Body of pancreas (tissue), 4 donors: ENCODE data around the gene EN2. TPM values are rescaled to one million over a fixed set of nuclear protein-coding genes. Genes with fewer than 3 reads are reported as not detected.

Experiments
- ATAC-seq: fragments of 150-250 bp; one replicate; pipeline ENCODE4 v1.9.1; 2016
- DNase-seq, 4 donors: peaks; one replicate each; pipeline ENCODE4 v3.0.0-alpha.2; 2019
- H3K27ac ChIP-seq, 4 donors: fragments of 200-600 bp; sonication (generic); 1 replicate in 3 of 4; 2 replicates in 1 of 4; pipeline versions ENCODE4 v1.5.1 to v1.6.1; 2016 to 2019; ENCODE audit warnings: mild to moderate bottlenecking in 1 of 4, mixed read lengths in 1 of 4, moderate library complexity in 1 of 4
- H3K27me3 ChIP-seq, 2 donors: fragments of 200-600 bp; sonication (generic); one replicate each; pipeline ENCODE4 v1.6.0; 2016; ENCODE audit warnings: mild to moderate bottlenecking in 1 of 2
- H3K36me3 ChIP-seq, 2 donors: fragments of 200-600 bp; sonication (generic); replicated peaks in 1 of 2; 2 replicates each; pipeline ENCODE4 v1.5.1; 2016; ENCODE audit warnings: low read depth in 2 of 2; ENCODE audit not compliant: insufficient read depth in 1 of 2
- H3K4me1 ChIP-seq: fragments of 200-600 bp; sonication (generic); one replicate; pipeline ENCODE4 v1.6.0; 2016
- H3K4me3 ChIP-seq, 2 donors: fragments of 200-600 bp; sonication (generic); 1 replicate in 1 of 2; 2 replicates in 1 of 2; pipeline ENCODE4 v1.5.1; 2016 to 2019
- H3K9me3 ChIP-seq, 3 donors: fragments of 200-600 bp; sonication (generic); 1 replicate in 2 of 3; 2 replicates in 1 of 3; pipeline ENCODE4 v1.5.1; 2016
- POLR2A ChIP-seq, 3 donors: fragments of 450-650 bp; IDR thresholded peaks; one replicate each; pipeline ENCODE4 v1.6.1; 2016; ENCODE audit warnings: antibody characterized with exemption in 3 of 3, mild to moderate bottlenecking in 2 of 3
- WGBS, 2 donors: methylation state at CpG; one replicate each; pipeline ENCODE4 v1.1.5; 2017; 5-methylcytosine and 5-hydroxymethylcytosine counted together
- intact Hi-C: fragments of 100-400 bp; cut with DNase I; formaldehyde crosslinking; loops from one replicate; pipeline ENCODE4 v1.15.1; 2023
- total RNA-seq, 2 donors: library from RNA; depleted of rRNA; stranded (reverse); fragments of >200 nt; gene quantifications; one replicate each; pipeline ENCODE4 v1.1.0, GENCODE V29; 2016
- TF ChIP-seq, protein P1 (sequence below), 7 experiments: fragments of 450-650 bp in 4 of 7; fragments of 200-600 bp in 3 of 7; sonication (generic) in 3 of 7; IDR thresholded peaks; one replicate each; pipeline ENCODE4 v1.5.1; 2016 to 2019; ENCODE audit warnings: antibody characterized with exemption in 7 of 7

Gene EN2
- total RNA-seq, 2 donors from 2014 or later: not detected

DNA sequence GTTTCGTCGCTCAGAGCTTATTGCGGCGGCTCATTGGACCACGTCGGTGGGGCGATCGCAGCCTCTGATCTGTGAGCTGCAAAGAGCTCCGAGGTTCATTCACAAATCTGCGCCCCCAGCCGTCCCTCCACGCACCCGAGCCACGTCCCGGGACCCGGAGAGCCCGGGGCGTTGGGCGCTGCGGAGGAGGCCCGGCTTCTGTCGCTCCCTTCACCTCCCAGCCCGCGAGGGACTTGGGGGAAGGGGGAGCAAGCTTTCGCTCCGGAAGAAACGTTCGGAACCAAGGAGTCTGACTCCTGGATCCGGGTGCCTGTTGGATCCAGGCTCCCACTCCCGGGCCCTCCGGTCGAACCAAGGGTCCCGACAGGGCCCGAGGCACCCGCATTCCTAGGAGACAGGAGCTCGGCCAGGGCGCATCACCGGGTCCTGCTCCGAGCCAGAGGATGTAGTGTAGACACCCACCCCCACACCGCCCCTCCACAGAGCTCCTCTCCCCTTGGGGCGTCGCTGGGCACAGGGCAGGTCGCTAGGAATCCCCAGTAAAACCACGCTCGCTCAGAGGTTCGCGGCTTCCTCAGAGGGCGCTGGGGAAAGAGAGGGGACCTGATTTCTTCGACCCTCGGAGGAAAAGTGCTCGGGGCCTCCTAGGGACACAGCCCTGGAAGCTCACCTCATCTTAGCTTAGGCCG is 7.9 kb upstream of the EN2 start:
- Histone ChIP-seq H3K4me3 (no peak overlapping the region), H3K27ac (no peak overlapping the region), H3K9me3 (no peaks in the 10 kb centered on the region), H3K36me3 (no peaks in the 10 kb centered on the region), H3K4me1 (peaks cover 36% of the 10 kb centered on the region), H3K27me3 (peaks cover 0 to 53% of the 10 kb centered on the region in 2 donors)
- ATAC-seq (no peak), DNase-seq (no peak)
- no peak for TF ChIP-seq POLR2A (IDR thresholded peaks at IDR 0.05)
- TF ChIP-seq, protein P1, sequence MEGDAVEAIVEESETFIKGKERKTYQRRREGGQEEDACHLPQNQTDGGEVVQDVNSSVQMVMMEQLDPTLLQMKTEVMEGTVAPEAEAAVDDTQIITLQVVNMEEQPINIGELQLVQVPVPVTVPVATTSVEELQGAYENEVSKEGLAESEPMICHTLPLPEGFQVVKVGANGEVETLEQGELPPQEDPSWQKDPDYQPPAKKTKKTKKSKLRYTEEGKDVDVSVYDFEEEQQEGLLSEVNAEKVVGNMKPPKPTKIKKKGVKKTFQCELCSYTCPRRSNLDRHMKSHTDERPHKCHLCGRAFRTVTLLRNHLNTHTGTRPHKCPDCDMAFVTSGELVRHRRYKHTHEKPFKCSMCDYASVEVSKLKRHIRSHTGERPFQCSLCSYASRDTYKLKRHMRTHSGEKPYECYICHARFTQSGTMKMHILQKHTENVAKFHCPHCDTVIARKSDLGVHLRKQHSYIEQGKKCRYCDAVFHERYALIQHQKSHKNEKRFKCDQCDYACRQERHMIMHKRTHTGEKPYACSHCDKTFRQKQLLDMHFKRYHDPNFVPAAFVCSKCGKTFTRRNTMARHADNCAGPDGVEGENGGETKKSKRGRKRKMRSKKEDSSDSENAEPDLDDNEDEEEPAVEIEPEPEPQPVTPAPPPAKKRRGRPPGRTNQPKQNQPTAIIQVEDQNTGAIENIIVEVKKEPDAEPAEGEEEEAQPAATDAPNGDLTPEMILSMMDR (IDR thresholded peaks at IDR 0.05): no peak
- 0 to 3% methylated on average over 8 to 51 of the region's 52 CpGs for WGBS, 2 donors
- intact Hi-C loops: no loop called here

DNA sequence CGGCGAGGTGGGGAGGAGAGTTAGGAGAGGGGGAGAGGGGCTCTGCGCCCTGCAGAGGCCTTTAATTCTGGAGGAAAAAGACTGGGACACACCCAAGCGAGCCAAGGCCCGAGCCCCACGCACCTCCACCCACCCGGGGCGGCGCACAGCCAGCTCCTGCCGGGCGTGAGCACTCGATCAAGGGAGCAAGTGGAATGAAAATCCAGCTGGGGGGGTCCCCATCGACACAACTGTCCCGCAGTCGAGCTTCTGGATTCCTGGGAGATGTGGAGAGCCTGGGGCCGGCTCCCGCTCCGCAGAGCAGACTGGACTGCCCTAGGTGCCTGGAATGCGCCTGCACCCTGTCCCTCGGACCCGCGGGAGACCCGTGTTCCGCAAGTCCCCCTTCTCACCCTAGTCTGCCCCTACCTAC is 7.4 kb upstream of the EN2 start:
- ATAC-seq (no peak), DNase-seq (no peak)
- H3K9me3 ChIP-seq: no peaks in the 10 kb centered on the region
- WGBS, 2 donors: 0 to 2% methylated on average over 5 to 24 of the region's 24 CpGs
- no peaks in the 10 kb centered on the region for H3K36me3 ChIP-seq
- no peak overlapping the region for H3K27ac ChIP-seq
- no peak overlapping the region for H3K4me3 ChIP-seq
- intact Hi-C loops: no loop called here
- H3K4me1 ChIP-seq: peaks cover 36% of the 10 kb centered on the region
- H3K27me3 ChIP-seq: peaks cover 0 to 58% of the 10 kb centered on the region in 2 donors
- TF ChIP-seq, protein P1 (IDR thresholded peaks at IDR 0.05): no peak
- no peak for TF ChIP-seq POLR2A (IDR thresholded peaks at IDR 0.05)

DNA sequence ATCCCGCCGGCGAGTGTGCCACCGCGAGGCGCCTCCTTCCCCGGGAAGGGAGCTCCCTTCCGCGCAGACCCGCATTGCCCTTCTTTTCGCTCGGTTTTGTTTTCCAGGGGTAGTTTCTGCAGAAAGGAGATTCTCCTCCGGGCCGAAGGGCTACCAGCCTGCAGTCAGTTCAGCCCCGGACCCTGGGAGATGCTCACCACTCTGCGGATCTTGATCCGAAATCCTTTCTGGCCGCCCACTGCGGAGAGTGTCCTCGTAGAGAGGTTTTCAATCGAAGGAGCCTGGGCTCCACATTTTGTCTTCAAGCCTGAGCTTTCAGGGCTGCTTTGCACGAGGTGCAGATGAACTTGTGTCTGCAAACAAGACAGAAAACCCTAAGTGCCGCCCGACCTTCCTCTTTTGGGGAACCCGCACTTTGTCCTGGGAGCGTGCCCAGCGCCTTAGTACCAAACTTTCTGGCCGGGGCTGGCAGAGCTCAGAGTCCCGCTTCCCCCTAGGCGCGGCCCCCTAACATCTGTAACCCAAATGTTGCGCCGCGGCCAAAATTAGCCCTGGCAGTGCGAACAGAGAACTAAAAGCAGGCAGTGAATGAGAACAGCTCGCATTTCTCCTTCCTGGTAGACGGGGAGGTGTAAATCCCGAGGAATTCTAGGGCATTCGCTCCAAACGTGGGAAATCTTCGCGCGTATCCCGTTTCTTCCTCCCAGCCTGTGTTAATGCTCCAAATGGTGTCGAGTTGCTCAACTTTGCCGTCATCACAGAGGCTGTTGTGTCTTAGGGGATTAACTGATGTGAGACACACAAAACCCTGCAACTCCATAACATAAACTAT is 6.7 kb upstream of the EN2 start:
- H3K27ac ChIP-seq: no peak overlapping the region
- intact Hi-C loops: no loop called here

DNA sequence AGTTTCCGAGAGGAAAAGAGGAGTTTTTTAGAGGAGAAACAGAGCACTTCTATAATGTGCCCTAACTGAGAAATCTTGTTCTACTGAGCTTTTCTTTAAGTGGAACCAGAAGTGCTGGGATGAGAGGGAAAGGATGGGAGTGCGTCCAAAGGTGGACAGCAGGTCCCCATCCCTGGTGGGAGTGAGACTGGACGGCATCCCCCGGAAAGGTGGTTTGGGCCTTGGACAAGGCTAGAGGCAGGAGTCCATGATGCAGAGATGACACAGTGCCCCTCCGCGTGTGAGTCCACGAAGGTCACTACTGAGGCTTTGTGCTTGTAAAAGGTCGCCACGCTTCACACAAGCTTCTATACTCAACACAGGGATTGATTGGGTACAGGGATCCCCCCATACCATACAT is 6.1 kb upstream of the EN2 start:
- DNase-seq: no peak
- peaks cover 43% of the 10 kb centered on the region for H3K4me1 ChIP-seq
- WGBS, 2 donors: 8 to 11% methylated on average over 8 to 9 of the region's 9 CpGs
- H3K27me3 ChIP-seq: peaks cover 0 to 71% of the 10 kb centered on the region in 2 donors
- intact Hi-C loops: no loop called here
- H3K36me3 ChIP-seq: no peaks in the 10 kb centered on the region
- H3K9me3 ChIP-seq: no peaks in the 10 kb centered on the region
- ATAC-seq: no peak
- TF ChIP-seq, protein P1 (IDR thresholded peaks at IDR 0.05): no peak
- TF ChIP-seq POLR2A (IDR thresholded peaks at IDR 0.05): no peak
- H3K4me3 ChIP-seq: no peak overlapping the region
- no peak overlapping the region for H3K27ac ChIP-seq

More for the DNA sequence above, 6.7 kb upstream of the EN2 start:
- H3K9me3 ChIP-seq: no peaks in the 10 kb centered on the region
- WGBS, 2 donors: 2 to 8% methylated on average over 34 to 46 of the region's 46 CpGs
- no peak overlapping the region for H3K4me3 ChIP-seq
- H3K27me3 ChIP-seq: peaks cover 0 to 65% of the 10 kb centered on the region in 2 donors
- H3K4me1 ChIP-seq: peaks cover 36% of the 10 kb centered on the region
- ATAC-seq (no peak), DNase-seq (no peak)
- H3K36me3 ChIP-seq: no peaks in the 10 kb centered on the region
- no peak for TF ChIP-seq POLR2A (IDR thresholded peaks at IDR 0.05)
- TF ChIP-seq, protein P1 (IDR thresholded peaks at IDR 0.05): no peak
